Retinal pigment epithelial cell (primary cell): ENCODE measurements around the gene SMIM27.
"Not testable (repeated sequence)": the region's sequence is repeated elsewhere in the genome, so short reads cannot be mapped to it uniquely, and the experiment has no call there.

Experiments used
- DNase-seq: peaks from one replicate; pipeline ENCODE4 v3.0.0-alpha.2; 2010; ENCODE audit warnings: low read depth
- H3K4me3 ChIP-seq: 2 replicates; pipeline ENCODE4 v1.5.1; 2011; ENCODE audit warnings: mild to moderate bottlenecking, low read length, control low read depth, moderate library complexity
- CTCF ChIP-seq: conservative IDR thresholded peaks from 2 replicates; pipeline ENCODE4 v1.5.1; 2011; ENCODE audit warnings: low read depth, low read length, control low read depth, inconsistent platforms

SMIM27 gene

GRCh38 chr9:32545884-32546283 lies 6.2 kb upstream of the SMIM27 start:
- TF ChIP-seq CTCF = no peak
- DNase-seq = no peak
- H3K4me3 ChIP-seq = no peak overlapping the region

DNA sequence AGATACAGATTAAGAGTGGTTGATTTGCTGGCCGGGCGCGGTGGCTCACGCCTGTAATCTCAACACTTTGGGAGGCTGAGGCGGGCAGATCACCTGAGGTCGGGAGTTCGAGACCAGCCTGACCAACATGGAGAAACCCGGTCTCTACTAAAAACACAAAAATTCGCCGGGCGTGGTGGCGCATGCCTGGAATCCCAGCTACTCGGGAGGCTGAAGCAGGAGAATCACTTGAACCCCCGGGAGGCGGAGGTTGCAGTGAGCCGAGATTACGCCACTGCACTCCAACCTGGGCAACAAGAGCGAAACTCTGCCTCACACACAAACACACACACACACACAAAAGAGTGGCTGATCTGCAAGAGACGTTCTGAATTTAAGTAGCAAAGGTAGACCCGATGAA lies 3.9 kb upstream of the SMIM27 start:
- not testable (repeated sequence) for DNase-seq

DNA sequence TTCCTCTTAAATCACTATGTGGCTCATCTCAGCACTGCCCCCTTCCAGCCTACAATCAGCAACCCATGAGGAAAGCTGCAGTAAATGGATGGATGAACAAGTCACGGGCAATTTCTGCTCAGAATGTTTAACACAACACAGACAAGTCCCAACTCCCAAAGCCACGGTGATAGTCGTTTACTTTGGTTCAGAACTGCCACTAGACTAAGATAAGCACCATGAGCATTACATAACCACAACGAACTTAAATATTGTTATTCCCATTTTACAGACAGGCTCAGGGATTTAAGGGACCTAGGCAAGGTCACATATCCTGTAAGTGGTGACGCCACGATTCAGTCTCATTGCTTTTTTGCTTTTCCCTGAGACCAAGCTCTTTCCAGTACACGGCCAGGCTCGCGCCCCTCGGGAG lies 2.0 kb upstream of the SMIM27 start:
- peak; percentile 38 for TF ChIP-seq CTCF
- DNase-seq = no peak
- H3K4me3 ChIP-seq = peak overlapping the region; percentile 89

More for the DNA sequence above, 3.9 kb upstream of the SMIM27 start:
- H3K4me3 ChIP-seq = not testable (repeated sequence)

DNA sequence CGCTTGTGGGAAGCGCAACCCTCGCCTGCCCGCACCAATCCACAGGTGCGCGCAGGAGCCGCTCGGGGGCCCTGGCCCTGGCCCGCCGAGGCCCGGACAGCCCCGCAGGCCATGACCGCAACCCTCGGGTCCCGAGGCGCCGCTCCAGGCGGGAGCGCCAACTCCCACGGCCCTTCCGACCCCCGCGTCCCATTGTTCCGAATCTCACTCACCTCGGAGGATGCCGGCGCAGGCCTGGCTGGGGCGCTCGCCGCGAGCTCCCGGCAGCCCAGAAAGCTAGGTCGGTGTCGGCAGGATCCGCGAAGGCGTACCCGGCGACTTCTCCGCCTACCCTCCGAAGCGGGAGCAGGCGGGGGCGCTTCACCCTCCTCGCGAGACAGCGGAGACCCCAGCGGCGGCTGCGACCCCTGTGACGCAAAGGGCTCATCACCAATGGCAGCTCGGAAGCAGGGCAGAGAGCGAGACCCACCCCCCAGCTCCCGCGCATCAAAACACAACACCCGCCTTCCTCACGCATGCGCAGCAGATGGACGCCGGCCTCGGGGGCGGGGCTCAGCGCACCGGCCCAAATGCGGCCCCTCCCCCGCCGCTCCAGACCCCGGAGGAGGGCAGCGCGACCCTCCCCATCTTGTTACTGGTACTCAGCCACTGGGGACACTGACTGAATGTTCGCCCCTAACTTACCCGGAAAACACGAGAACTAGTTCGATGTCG lies 1.4 kb upstream of the SMIM27 start:
- H3K4me3 ChIP-seq = peak overlapping the region; percentile 89
- peak; percentile 81 for DNase-seq
- TF ChIP-seq CTCF = no peak

GRCh38 chr9:32551276-32552051 lies 663 bp upstream of the SMIM27 start:
- no peak for TF ChIP-seq CTCF
- peak overlapping the region; percentile 89 for H3K4me3 ChIP-seq
- no peak for DNase-seq

DNA sequence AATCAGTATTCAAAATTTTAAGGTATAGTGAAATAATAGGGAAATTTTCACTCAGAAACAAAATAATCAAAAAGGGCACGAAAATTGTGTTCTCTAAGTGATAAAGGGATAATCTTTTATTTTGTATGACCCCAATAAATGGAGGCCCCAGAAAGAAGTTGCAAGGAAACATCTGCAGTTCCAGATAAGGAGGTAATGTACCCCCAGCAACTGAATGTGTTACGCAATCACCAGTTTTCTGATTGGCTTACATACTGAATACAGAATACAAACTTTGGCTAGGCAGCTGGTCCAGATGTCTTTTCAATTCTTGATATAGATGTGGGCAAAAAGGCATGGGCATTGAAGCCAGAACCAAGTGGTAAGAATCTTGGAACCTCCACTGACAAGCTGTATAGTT lies 2.0 kb downstream of the SMIM27 start:
- no peak for DNase-seq
- TF ChIP-seq CTCF = no peak
- no peak overlapping the region for H3K4me3 ChIP-seq

- TF ChIP-seq CTCF = no peak
- DNase-seq = no peak
- H3K4me3 ChIP-seq = no peak overlapping the region
These were observed 2.5 kb downstream of the SMIM27 start for GRCh38 chr9:32554591-32554990.
